ENCODE results near the gene SMTNL1.

The SMTNL1 gene

DNA sequence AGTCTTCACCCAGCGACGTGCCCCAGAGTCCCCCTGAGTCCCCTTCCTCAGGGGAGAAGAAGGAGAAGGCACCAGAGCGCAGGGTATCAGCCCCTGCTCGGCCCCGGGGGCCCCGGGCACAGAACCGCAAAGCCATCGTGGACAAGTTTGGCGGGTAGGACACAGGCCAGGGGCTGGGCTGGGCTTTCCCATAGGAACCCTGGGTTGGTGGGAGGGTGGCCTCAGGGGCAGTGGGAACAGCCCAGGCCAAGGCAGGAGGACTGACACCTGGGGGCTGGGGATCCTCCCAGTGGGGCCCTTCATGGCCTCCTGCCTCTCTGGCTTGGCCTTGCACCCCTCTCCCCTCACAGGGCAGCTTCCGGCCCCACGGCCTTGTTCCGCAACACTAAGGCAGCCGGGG lies 8.5 kb downstream of the SMTNL1 start:
- no peak for DNase-seq

DNA sequence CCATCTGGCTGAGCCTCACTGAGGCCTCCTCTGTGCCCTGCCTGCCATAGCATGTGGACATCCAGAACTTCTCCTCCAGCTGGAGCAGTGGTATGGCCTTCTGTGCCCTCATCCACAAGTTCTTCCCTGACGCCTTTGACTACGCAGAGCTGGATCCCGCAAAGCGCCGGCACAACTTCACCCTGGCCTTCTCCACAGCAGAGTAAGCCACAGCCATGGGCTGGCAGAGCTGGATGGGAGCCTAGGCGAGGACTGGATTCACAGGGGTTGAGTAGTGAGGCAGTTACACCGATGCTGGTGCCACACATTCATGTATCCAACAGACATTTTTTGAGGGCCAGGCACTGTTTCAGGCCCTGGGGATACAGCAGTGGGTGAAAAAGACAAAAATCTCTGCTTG lies 9.1 kb downstream of the SMTNL1 start:
- DNase-seq, result no peak

DNA sequence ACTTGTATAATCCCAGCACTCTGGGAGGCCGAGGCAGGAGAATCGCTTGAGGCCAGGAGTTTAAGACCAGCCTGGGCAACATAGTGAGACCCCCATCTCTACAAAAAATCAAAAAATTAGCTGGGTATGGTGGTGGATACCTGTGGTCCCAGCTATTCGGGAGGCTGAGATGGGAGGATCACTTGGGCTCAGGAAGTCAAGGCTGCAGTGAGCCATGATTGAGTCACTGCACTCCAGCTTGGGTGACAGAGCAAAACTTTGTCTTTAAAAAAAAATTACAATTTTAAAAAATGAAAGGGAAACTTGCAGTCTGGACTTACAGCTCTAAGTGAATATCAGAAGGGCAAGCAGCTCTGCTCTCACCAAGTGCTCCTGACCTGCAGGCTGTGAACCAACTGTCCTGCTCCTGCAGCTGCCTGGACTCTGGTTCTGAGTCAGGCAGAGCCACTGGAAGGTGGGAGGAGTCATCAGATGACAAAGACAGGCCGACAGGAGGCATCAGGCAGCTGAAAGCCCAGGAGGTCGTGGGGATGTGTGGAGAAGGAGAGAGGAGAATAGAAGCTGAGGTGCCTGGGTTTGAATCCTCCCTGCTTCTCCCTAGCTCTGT lies 9.6 kb downstream of the SMTNL1 start:
- DNase-seq, result no peak

DNA sequence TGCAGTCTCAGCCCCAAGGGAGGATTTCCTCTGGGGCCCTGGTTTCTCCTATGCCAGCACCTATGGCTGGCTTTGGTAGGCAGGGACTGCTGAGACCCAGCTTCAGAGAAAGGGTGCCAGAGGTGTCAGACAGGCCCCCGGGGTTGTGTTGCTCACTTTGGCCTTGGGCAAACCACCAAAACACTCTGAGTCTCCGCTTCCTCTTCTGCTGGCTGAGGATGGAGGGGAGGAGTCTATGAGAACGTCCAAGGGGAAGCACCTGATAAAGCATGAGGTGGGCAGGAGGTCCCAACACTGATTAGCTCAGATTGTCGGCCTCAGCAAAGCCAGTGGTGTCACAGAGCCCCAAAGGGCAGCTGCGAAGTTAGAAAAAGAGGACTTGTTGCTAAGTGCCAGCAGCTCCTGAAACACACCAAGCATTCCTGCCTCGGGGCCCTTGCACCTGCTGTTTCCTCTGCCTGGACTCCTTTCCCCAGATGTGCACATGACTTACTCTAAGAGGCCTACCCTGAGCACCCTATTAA lies 10.5 kb downstream of the SMTNL1 start:
- no peak for DNase-seq

DNA sequence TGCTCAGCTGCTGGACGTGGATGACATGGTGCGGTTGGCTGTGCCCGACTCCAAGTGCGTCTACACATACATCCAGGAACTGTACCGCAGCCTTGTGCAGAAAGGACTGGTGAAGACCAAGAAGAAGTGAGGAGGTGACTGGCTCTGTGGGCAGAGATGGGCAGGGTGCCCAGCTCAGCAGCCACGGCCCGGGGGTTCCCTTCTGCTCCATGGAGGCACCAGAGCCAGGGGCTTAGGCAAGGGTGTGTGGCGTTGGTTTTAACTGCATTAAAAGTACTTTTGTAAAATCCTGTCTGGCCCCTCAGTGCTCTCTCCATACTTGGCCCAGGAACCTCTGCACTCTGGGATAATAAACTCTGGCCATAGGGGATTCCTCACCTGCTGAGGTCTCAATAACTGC lies 12.6 kb downstream of the SMTNL1 start:
- no peak for DNase-seq

DNA sequence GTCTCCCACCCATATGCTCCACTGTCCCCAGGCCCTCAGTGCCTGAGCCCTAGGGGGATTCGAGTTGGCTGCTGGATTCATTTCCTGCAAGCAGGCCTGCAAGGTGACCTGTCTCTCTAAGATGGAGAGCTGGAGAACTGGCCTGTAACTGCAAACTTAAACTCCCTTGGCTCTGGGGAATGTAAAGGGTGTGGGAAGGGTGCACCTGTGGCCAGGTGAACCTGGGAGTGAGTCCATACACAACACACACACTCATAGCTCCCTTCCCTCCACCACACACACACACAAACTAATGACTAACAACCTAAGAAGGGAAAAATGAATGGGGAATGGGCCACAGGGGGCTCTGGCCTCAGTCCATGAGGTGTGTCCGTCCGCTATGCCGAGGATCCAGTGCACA lies 14.5 kb downstream of the SMTNL1 start:
- DNase-seq, result no peak

DNA sequence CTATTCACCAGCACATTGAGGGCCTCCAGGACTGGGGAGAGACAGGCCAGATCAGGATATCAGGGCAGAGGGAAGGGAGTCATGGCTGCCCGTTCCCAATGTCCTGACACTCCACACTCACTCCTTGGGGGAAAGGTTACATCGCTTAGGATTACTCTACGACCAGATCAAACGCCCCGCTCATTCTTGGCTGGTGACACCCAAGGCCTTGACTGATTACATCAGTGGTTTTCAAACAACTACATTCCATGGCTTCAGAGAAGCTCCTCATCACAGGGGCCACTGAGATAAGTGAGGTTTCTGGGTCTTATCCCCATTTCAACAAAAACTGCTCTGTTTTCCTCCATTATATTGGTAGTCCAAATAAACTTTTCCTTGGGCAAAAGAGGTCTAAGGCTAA lies 15.1 kb downstream of the SMTNL1 start:
- DNase-seq, result no peak

DNA sequence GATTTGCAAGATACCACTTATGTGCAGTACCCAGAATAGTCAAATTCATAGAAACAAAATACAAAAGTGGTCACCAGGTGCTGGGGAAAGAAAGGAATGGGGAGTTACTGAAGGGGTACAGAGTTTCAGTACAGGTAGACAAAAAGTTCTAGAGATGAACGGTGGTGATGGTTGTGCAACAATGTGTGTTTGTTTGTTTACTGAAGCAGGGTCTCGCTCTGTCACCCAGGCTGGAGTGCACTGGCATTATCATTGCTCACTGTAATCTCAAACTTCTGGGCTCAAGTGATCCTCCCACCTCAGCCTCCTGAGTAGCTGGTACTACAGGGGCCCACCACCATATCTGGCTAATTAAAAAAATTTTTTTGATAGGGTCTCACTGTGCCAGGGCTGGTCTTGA lies 18.0 kb downstream of the SMTNL1 start:
- no peak for DNase-seq

DNA sequence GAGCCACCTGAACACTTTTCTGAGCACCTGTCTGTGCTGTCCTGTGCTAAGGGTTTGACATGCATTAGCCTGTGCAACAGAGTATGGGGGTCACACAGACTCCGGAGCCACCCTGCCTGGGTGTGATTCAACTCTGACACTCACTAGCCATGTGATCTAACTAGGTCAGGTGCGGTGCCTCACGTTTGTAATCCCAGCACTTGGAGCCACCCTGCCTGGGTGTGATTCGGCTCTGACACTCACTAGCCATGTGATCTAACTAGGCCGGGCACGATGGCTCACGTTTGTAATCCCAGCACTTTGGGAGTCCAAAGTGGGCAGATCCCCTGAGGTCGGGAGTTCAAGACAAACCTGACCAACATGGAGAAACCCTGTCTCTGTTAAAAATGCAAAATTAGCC lies 18.6 kb downstream of the SMTNL1 start:
- no peak for DNase-seq

DNA sequence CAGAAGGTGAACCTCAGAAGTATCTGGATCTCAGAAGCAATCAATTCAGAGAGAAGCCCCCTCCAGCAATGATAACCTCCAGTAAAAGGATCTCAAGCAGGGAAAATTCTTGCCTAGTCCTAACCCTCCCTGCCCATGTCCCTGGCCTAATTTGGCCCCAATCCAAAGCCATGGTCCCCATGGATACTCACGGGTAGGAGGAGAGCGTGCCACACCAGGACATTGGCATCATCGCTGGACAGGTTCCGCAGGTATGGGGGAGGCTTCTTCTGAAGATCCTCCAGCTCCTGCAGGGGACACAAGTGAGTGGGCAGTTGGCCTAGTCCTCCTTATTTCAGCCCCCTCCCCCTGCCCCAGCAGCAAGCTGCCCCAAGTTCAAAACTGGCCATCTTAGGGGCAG lies 22.8 kb downstream of the SMTNL1 start:
- no peak for DNase-seq

DNA sequence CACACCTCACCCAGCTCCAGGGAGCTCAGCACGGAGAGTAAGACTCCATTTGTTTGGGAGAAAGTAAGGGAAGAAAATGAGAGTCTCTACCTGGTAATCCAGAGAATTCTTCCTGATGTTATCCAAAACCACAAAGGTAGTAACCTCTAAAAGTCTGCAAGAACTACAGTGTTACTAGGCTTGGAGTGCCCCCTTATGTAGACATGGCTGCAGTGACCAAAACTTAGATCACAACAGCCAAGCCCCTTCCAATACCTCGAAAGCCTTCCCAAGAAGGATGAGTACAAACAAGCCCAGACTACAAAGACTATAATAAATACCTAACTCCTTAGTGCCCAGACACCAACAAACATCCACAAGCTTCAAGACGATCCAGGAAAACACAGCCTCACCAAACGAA lies 25.2 kb downstream of the SMTNL1 start:
- DNase-seq, result no peak

DNA sequence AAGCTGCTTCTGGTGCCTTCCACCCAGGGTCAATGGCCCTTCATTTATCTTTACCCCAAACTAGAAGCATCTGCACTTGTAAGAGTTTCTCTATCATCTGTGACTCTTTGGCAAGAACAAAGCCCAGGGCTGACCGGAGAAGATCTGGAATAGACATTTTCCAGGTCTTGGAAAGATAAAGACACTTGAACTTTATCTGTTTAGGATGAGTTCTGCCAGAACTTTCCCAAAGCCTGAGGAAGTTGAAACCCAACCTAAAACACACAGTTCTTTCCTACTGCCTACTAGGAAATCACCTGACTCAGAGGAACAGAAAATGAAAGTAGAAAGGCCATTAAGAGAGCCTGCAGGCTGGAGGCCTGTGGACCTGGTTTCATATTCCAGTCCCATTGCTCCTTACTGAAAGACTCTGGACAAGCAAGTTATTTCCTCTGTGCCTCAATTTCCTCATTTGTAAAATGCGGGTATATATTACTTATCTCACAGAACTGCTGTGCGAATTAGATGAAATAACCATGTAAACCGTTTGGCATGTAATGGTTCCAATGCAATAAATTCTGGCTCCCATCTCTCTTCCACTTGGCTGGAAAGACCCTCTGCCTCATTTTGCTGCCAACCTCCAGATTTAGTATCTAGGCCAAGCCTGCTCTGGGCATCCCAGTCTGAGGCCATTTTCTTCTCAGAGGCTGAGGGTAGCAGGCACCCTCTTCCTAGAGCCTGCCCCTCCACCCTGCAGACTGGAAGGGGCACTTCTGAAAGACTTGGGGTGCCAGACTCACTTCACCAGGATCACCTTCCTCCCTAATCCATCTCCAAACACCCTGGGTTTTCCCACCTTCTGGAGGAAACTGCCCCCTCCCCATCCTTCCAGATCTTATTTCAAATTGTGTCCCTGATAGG lies 28.9 kb downstream of the SMTNL1 start:
- peak in 1 of 2 experiments; percentile 33 for DNase-seq

DNA sequence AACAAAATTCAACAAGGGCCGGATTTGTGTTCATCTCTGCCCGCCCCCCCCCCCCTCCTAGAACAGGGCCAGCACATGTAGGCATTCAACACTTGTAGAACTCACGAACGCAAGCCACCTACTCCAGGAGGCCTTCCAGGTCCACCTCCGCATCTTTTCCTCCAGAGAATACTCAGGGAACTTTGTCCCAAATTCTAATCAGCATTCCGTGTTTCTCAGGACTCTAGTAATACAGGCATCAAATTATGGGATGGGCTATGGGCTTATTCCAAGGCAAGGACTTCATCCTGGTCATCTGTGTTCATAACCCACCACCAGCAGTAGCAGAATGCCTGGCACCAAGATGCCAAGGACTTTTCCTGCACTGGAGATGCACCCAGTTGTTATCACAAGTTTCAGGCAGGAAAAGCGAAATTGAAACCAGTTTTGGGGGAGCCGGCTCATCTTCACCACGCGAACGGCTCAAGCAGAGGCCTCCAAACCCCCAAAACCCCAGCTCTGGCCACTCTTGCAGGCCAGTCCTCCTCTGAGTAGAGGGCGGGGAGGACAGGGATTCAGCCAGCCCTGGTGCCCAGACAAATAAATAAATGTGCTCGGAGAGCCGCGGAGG lies 29.6 kb downstream of the SMTNL1 start:
- peak in 1 of 2 experiments; percentile 44 for DNase-seq

DNA sequence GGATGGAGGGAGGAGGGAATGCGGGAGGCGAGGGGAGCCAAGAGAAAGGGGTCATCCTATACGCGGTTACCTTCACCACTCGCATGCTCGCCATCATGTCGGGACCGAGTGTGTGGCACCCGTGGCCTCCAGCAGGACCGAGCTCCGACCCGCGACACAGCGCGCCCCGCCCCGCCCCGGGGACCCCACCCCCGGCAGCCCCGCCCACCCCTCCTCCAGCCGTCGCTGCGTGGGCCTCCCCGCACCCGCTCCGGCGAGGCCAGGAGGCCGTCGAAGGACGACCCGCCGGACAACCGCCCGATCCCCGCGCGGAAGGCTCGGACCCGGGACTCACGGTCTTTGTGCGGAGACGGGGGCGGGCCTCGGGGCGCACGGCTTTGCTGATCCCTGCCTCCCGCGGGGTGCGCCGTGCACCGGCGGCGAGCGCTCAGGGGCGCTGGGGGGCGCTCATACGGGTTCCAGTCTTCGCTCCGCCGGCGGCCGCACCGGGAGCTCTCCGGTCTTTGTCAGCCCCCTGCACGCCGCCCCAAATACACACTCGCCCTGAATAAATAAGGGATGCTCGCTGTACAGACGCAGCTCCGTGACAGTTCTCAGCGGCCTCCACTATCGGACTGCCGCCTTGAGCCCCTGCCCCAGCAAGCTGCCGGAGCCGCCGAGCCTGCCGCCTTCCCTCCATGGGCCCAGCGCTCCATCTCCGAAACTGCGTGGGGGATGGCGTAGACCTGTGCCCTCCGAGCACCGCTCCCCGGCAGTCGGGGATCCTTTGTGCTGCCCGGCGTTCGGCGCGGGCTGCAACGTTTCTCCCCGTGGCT lies 30.3 kb downstream of the SMTNL1 start, which contains the start of gene UBE2L6:
Gene UBE2L6 (minus strand): TSS at position 158 of the 815 bp plus-strand sequence. CDS start 61 bp downstream, at position 97.
- peak; percentile 70 to 71 for DNase-seq

DNA sequence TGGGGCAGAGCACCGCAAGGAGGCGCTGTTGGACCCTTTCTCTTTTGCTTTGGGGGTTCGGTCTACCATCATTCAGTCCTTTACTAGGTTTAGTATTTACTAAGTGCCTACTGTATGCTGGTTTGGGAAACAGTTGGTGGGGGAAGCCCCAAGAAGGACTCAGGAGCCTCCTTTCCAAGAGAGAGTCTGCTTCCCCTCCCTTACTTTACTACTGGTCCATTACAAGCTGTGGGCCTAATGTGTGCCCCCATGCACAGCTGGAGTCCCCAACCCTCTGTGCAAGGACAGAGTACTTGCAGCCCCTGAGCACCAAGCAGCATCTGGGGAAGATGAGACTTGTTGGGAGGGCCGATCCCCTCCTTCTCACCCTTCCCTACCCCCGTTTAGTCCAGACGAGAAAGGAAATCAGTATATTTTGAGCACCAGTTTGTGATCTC lies 31.0 kb downstream of the SMTNL1 start:
- peak; percentile 80 to 87 for DNase-seq

DNA sequence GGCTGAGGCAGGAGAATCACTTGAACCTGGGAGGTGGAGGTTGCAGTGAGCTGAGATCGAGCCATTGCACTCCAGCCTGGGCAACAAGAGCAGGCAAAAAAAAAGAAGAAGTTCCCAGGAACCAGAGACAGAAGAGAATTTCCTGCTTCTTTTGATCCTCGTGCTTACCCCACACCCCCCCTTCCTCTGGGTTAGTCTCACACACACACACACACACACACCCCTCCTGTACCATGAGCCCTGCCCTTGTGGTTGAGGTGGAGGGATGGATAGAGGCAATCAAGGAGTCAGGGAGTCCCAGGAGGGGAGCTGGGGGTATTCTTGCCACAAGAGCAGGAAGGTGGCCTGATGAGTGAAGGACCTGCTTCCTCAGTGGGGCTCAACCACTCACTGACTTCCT lies 34.2 kb downstream of the SMTNL1 start:
- DNase-seq, result no peak

DNA sequence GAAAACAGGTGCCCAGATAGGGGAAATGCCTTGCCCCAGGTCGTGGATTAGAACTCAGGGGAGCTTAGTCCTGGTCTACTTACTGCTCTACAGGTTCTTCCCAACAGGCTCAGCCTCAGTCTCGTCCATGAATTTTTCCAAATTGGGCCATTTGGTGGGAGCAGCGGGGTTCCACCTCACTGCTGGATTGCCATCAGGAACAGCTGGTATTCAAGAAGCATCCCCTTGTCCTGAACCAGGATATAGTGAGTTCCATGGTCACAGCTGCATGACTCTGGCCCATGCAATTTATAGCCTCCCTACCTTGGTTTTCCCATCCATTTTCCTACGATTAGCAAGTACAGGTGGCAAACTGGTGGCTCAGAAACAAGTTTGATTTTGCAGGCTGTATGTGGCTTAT lies 36.7 kb downstream of the SMTNL1 start:
- no peak for DNase-seq

DNA sequence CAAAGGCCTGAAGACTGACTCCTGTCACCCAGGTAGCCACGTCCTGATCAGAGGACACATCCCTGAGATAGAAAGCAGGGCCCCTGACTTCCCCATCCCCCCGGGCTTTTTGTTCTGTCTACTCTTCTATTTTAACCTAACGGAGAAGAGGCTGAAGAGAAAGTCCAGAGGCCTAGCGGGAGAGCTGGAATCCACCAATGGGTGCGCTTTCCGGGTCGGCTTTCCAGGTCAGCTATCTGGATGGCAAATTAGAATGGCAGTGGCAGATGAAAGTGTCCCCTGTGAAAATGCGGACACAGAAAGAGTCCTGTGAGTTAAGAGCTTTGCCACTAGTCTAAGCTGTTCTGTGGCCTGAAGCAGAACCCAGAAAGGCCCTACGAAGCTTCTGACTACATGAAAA lies 46.9 kb downstream of the SMTNL1 start:
- no peak for DNase-seq

DNA sequence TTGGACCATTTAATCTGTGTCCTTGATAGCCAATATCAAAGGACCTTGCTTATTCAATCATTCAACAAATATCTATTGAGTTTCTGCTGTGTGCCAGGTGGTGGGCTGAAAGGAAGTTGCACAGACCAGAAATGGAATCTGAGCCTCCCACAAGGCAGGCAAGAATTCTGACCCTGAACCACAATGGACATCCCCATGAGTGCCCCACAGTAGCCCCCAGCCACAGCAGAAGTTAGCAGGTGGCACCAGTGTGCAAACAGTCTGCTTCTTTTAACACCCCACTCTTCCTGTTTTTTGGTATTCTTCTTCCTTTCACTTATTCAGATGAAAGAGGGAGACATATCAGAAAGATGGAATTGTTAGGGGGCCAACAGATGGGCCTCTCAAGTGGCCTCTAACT lies 47.9 kb downstream of the SMTNL1 start:
- no peak for DNase-seq

DNA sequence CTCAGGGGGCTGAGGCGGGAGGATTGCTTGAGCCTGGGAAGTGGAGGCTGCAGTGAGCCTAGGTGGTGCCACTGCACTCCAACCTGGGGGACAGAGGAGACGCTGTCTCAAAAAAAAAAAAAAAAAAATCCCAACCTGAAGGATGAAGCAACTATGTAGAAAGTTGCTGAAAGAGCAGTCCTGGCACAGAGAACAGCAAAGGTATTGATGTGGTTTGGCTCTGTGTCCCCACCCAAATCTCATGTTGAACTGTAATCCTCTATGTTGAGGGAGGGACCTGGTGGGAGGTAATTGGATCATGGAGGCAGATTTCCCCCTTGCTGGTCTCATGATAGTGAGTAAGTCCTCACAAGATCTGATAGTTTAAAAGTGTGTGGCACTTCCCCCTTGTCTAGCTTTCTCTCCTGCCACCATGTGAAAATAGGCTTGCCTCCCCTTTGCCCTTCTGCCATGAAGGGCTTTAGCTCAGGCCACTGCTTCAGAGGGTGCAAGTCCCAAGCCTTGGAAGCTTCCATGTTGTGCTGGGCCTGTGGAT lies 49.4 kb downstream of the SMTNL1 start:
- DNase-seq, result no peak

DNA sequence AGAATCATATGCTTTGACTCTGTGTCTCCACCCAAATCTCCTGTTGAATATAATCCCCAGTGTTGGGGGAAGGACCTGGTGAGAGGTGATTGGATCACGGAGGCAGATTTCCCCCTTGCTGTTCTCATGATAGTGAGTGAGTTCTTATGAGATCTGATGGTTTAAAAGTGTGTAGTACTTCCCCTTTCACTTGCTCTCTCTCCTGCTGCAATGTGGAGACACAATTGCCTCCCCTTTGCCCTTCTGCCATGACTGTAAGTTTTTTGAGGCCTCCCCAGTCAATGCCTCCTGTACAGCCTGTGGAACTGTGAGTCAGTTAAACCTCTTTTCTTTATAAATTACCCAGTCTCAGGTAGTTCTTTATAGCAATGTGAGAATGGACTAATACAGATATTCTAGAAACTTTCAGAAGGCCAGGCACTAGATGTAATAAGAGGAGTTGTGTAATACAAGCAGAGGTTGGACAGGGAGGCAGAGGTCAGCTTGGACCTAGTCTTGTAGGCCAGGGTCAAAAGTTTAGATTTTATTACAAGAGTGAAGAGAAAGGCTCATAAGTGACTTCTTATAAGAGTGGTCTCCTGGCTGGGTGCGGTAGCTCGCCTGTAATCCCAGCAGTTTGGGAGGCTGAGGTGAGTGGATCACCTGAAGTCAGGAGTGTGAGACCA lies 50.8 kb downstream of the SMTNL1 start:
- no peak for DNase-seq
